Subcutaneous adipose tissue (tissue), 4 donors: ENCODE results near the gene ATP6V1G2. TPM values are rescaled to one million over a fixed set of nuclear protein-coding genes. Genes with fewer than 3 reads are reported as not detected.

Experiments
- CTCF ChIP-seq: fragments of 450-650 bp; IDR thresholded peaks from one replicate; pipeline ENCODE4 v1.5.1; 2016; ENCODE audit warnings: low read depth, mild to moderate bottlenecking, control low read depth, antibody characterized with exemption, moderate library complexity
- total RNA-seq, 4 donors: library from RNA; depleted of rRNA; stranded (reverse); fragments of >200 nt; gene quantifications; one replicate each; pipeline ENCODE4 v1.1.0, GENCODE V29; 2016

ATP6V1G2 gene
- total RNA-seq, 4 donors from 2014 or later: 0.68 to 1.5 TPM; not detected in 2

GRCh38 chr6:31528307-31528777 lies 18.1 kb downstream of the ATP6V1G2 start:
- no peak for TF ChIP-seq CTCF

GRCh38 chr6:31525932-31526591 lies 20.3 kb downstream of the ATP6V1G2 start:
- TF ChIP-seq CTCF: no peak

GRCh38 chr6:31525553-31525931 lies 20.9 kb downstream of the ATP6V1G2 start:
- TF ChIP-seq CTCF: no peak

GRCh38 chr6:31521835-31522234 lies 24.6 kb downstream of the ATP6V1G2 start:
- TF ChIP-seq CTCF: no peak

GRCh38 chr6:31513456-31514165 lies 32.8 kb downstream of the ATP6V1G2 start:
- no peak for TF ChIP-seq CTCF

- no peak for TF ChIP-seq CTCF
Observed at GRCh38 chr6:31510007-31510406, 36.4 kb downstream of the ATP6V1G2 start.

- TF ChIP-seq CTCF: no peak
Observed at GRCh38 chr6:31502586-31502985, 43.8 kb downstream of the ATP6V1G2 start.
